ENCODE results near the gene PTGDS. TPM values are rescaled to one million over a fixed set of nuclear protein-coding genes. Genes with fewer than 3 reads are reported as not detected.

The PTGDS gene
- total and polyA plus RNA-seq, 10 of the 15 experiments (the other 5 are each of a cell fraction or from before 2014, with no cell fraction given): not detected

GRCh38 chr9:136952321-136952850 lies 24.9 kb upstream of the PTGDS start:
- H3K36me3 ChIP-seq (ENCODE audit: control insufficient read depth in 2 of 2, insufficient read depth in 2 of 2, low read length in 1 of 2): no peaks in the 10 kb centered on the region
- in situ Hi-C loops (cut with MboI): no loop called here
- no TSS peak for BruUV-seq (replicated peaks)
- SMC1A ChIA-PET (ENCODE audit: uncharacterized antibody, unreplicated experiment): interaction anchor here (0.6 kb wide), 1 partner anchor 13 kb away, joined by 3 read pairs; no protein-coding TSS in a partner anchor
- H3K4me2 ChIP-seq (ENCODE audit: control insufficient read depth, insufficient read depth): no peak overlapping the region
- FAIRE-seq (no peak), DNase-seq (ENCODE audit: low read depth, low spot score) (no peak), ATAC-seq (no peak)
- no peak overlapping the region for H3K9ac ChIP-seq (ENCODE audit: control insufficient read depth, insufficient read depth, low read length)
- no peak overlapping the region for H3K27ac ChIP-seq (ENCODE audit: control insufficient read depth, insufficient read depth)
- no peaks in the 10 kb centered on the region for H3K27me3 ChIP-seq (replicated peaks in 1 of 2; ENCODE audit: control insufficient read depth in 2 of 2, insufficient read depth in 2 of 2, low read length in 1 of 2)
- no peaks in the 10 kb centered on the region for H4K20me1 ChIP-seq (ENCODE audit: control insufficient read depth, insufficient read depth)
- POLR2A ChIA-PET: interaction anchor here (0.6 kb wide), 1 partner anchor 270 kb away, joined by 3 read pairs; no protein-coding TSS in a partner anchor
- TF ChIP-seq POU2F2 (IDR thresholded peaks at IDR 0.05; ENCODE audit: borderline replicate concordance, low read depth, low read length): no peak
- no peak for TF ChIP-seq MYB (IDR thresholded peaks at IDR 0.05; ENCODE audit: borderline replicate concordance, low read depth, low read length)
- no peak for TF ChIP-seq ZNF687 (IDR thresholded peaks at IDR 0.05)
- no peak for TF ChIP-seq CUX1 (IDR thresholded peaks at IDR 0.05; ENCODE audit: insufficient replicate concordance, low read depth, low read length)
- no peak for TF ChIP-seq MLLT1 (IDR thresholded peaks at IDR 0.05)
- TF ChIP-seq ESRRA (IDR thresholded peaks at IDR 0.05; ENCODE audit: low read length): no peak
- TF ChIP-seq ZNF384 (IDR thresholded peaks at IDR 0.05; ENCODE audit: borderline replicate concordance, low read depth, low read length): no peak
- TF ChIP-seq CEBPB (IDR thresholded peaks at IDR 0.05; ENCODE audit: borderline replicate concordance in 1 of 2, low read depth in 2 of 2, low read length in 2 of 2): no peak
- H2AFZ ChIP-seq (ENCODE audit: control insufficient read depth, low read depth, low read length): no peak overlapping the region
- no peaks in the 10 kb centered on the region for H3K9me3 ChIP-seq (replicated peaks; ENCODE audit: control insufficient read depth, insufficient read depth, low read length)
- RAD21 ChIA-PET (ENCODE audit: unreplicated experiment): interaction anchor here (0.6 kb wide), 1 partner anchor 267 kb away, joined by 3 read pairs; no protein-coding TSS in a partner anchor
- no peaks in the 10 kb centered on the region for H3K79me2 ChIP-seq (ENCODE audit: control insufficient read depth, insufficient read depth, low read length)
- no peak overlapping the region for H3K4me3 ChIP-seq
- CTCF ChIA-PET: interaction anchor here (1.0 kb wide), 1 partner anchor 82 kb away, joined by 4 read pairs; no protein-coding TSS in a partner anchor
- intact Hi-C loops (cut with micrococcal nuclease; ENCODE audit: unreplicated experiment): no loop called here
- WGBS (ENCODE audit: insufficient coverage, insufficient replicate concordance, low lambda C conversion rate, missing lambda C conversion rate): 64% methylated on average over 13 of the region's 15 CpGs
- peaks cover 6% of the 10 kb centered on the region; the same call in 1 of the 2 replicates for H3K4me1 ChIP-seq (ENCODE audit: control insufficient read depth, insufficient read depth, low read length)
